ENCODE results near the gene PIGS. TPM values are rescaled to one million over a fixed set of nuclear protein-coding genes. Genes with fewer than 3 reads are reported as not detected.

Gene PIGS
- total and polyA plus RNA-seq, 2 experiments from 2014 or later: 72.7 to 76.0 TPM

- Histone ChIP-seq H3K79me2 (ENCODE audit: insufficient read depth) (no peaks in the 10 kb centered on the region), H3F3A (ENCODE audit: insufficient read depth) (no peaks in the 10 kb centered on the region), H3K27me3 (replicated peaks; ENCODE audit: insufficient read depth) (peaks cover 32% of the 10 kb centered on the region), H3K4me1 (ENCODE audit: insufficient read depth) (no peaks in the 10 kb centered on the region), H3K36me3 (ENCODE audit: low read depth) (no peaks in the 10 kb centered on the region), H3K9ac (no peak overlapping the region), H3K9me3 (ENCODE audit: low read depth) (no peaks in the 10 kb centered on the region), H3K4me3 (no peak overlapping the region), H3K9me2 (ENCODE audit: insufficient read depth) (no peaks in the 10 kb centered on the region), H2AFZ (no peak overlapping the region), H3K4me2 (ENCODE audit: unreplicated experiment) (no peak overlapping the region), H3K27ac (no peak overlapping the region), H4K20me1 (ENCODE audit: insufficient read depth) (no peaks in the 10 kb centered on the region)
- 67 to 70% methylated on average over 7 of the region's 7 CpGs for WGBS, 2 experiments (ENCODE audit: low coverage in 1 of 2, low lambda C conversion rate in 2 of 2, missing lambda C conversion rate in 2 of 2)
- no peak for TF ChIP-seq EZH2phosphoT487 (IDR thresholded peaks at IDR 0.05; ENCODE audit: insufficient read depth, low read depth)
- TF ChIP-seq EZH2 (IDR thresholded peaks at IDR 0.05; ENCODE audit: insufficient read depth, poor library complexity, severe bottlenecking): no peak
- in situ Hi-C loops (cut with MboI): no loop called here
- no peak for DNase-seq
These were observed 57.8 kb downstream of the PIGS start for GRCh38 chr17:28513476-28513875.

- DNase-seq: no peak
- 62 to 68% methylated on average over 3 of the region's 3 CpGs for WGBS, 2 experiments (ENCODE audit: low coverage in 1 of 2, low lambda C conversion rate in 2 of 2, missing lambda C conversion rate in 2 of 2)
- in situ Hi-C loops (cut with MboI): no loop called here
- no peak overlapping the region for H2AFZ ChIP-seq
- H3K4me3 ChIP-seq: no peak overlapping the region
- no peaks in the 10 kb centered on the region for H3K4me1 ChIP-seq (ENCODE audit: insufficient read depth)
- TF ChIP-seq EZH2 (IDR thresholded peaks at IDR 0.05; ENCODE audit: insufficient read depth, poor library complexity, severe bottlenecking) (no peak), EZH2phosphoT487 (IDR thresholded peaks at IDR 0.05; ENCODE audit: insufficient read depth, low read depth) (no peak)
- no peaks in the 10 kb centered on the region for H3K9me2 ChIP-seq (ENCODE audit: insufficient read depth)
- H3K27ac ChIP-seq: no peak overlapping the region
- H3K9me3 ChIP-seq (ENCODE audit: low read depth): no peaks in the 10 kb centered on the region
- no peak overlapping the region for H3K4me2 ChIP-seq (ENCODE audit: unreplicated experiment)
- H3F3A ChIP-seq (ENCODE audit: insufficient read depth): no peaks in the 10 kb centered on the region
- no peaks in the 10 kb centered on the region for H3K79me2 ChIP-seq (ENCODE audit: insufficient read depth)
- no peaks in the 10 kb centered on the region for H3K36me3 ChIP-seq (ENCODE audit: low read depth)
- no peak overlapping the region for H3K9ac ChIP-seq
- no peaks in the 10 kb centered on the region for H4K20me1 ChIP-seq (ENCODE audit: insufficient read depth)
- peaks cover 33% of the 10 kb centered on the region for H3K27me3 ChIP-seq (replicated peaks; ENCODE audit: insufficient read depth)
These were observed 59.4 kb downstream of the PIGS start for GRCh38 chr17:28511858-28512461.

GRCh38 chr17:28509789-28510188 lies 61.5 kb downstream of the PIGS start:
- no peak overlapping the region for H3K4me2 ChIP-seq (ENCODE audit: unreplicated experiment)
- peak; percentile 35 for DNase-seq
- TF ChIP-seq EZH2 (IDR thresholded peaks at IDR 0.05; ENCODE audit: insufficient read depth, poor library complexity, severe bottlenecking): no peak
- no peak for TF ChIP-seq EZH2phosphoT487 (IDR thresholded peaks at IDR 0.05; ENCODE audit: insufficient read depth, low read depth)
- H2AFZ ChIP-seq: no peak overlapping the region
- no peaks in the 10 kb centered on the region for H3K36me3 ChIP-seq (ENCODE audit: low read depth)
- no peaks in the 10 kb centered on the region for H3K79me2 ChIP-seq (ENCODE audit: insufficient read depth)
- 62 to 63% methylated on average over 7 of the region's 7 CpGs for WGBS, 2 experiments (ENCODE audit: low coverage in 1 of 2, low lambda C conversion rate in 2 of 2, missing lambda C conversion rate in 2 of 2)
- H3K9me2 ChIP-seq (ENCODE audit: insufficient read depth): no peaks in the 10 kb centered on the region
- H4K20me1 ChIP-seq (ENCODE audit: insufficient read depth): no peaks in the 10 kb centered on the region
- H3K27ac ChIP-seq: no peak overlapping the region
- H3K4me1 ChIP-seq (ENCODE audit: insufficient read depth): no peaks in the 10 kb centered on the region
- H3F3A ChIP-seq (ENCODE audit: insufficient read depth): no peaks in the 10 kb centered on the region
- in situ Hi-C loops (cut with MboI): no loop called here
- no peak overlapping the region for H3K9ac ChIP-seq
- H3K27me3 ChIP-seq (replicated peaks; ENCODE audit: insufficient read depth): peaks cover 43% of the 10 kb centered on the region
- H3K4me3 ChIP-seq: no peak overlapping the region
- H3K9me3 ChIP-seq (ENCODE audit: low read depth): no peaks in the 10 kb centered on the region

GRCh38 chr17:28508211-28508724 lies 63.1 kb downstream of the PIGS start:
- no peaks in the 10 kb centered on the region for H3K4me1 ChIP-seq (ENCODE audit: insufficient read depth)
- no peak overlapping the region for H3K4me2 ChIP-seq (ENCODE audit: unreplicated experiment)
- H3K79me2 ChIP-seq (ENCODE audit: insufficient read depth): no peaks in the 10 kb centered on the region
- TF ChIP-seq EZH2 (IDR thresholded peaks at IDR 0.05; ENCODE audit: insufficient read depth, poor library complexity, severe bottlenecking) (no peak), EZH2phosphoT487 (IDR thresholded peaks at IDR 0.05; ENCODE audit: insufficient read depth, low read depth) (no peak)
- no peak overlapping the region for H2AFZ ChIP-seq
- H3K27me3 ChIP-seq (replicated peaks; ENCODE audit: insufficient read depth): peaks cover 49% of the 10 kb centered on the region
- no peaks in the 10 kb centered on the region for H3K36me3 ChIP-seq (ENCODE audit: low read depth)
- H3K9me3 ChIP-seq (ENCODE audit: low read depth): no peaks in the 10 kb centered on the region
- no peaks in the 10 kb centered on the region for H3F3A ChIP-seq (ENCODE audit: insufficient read depth)
- in situ Hi-C loops (cut with MboI): no loop called here
- 27 to 28% methylated on average over 11 of the region's 11 CpGs for WGBS, 2 experiments (ENCODE audit: low coverage in 1 of 2, low lambda C conversion rate in 2 of 2, missing lambda C conversion rate in 2 of 2)
- no peak overlapping the region for H3K9ac ChIP-seq
- H3K27ac ChIP-seq: no peak overlapping the region
- H3K4me3 ChIP-seq: no peak overlapping the region
- H3K9me2 ChIP-seq (ENCODE audit: insufficient read depth): no peaks in the 10 kb centered on the region
- no peaks in the 10 kb centered on the region for H4K20me1 ChIP-seq (ENCODE audit: insufficient read depth)
- DNase-seq: no peak
